NK-92 (cell line): ENCODE measurements around the gene ITPK1.

ENCODE experiments used
- DNase-seq: peaks from one replicate; lab custom pipeline; 2025; ENCODE audit not compliant: unreplicated experiment; lab: John Stamatoyannopoulos, UW

ITPK1 gene

GRCh38 chr14:92940543-92940942 is 175.2 kb downstream of the ITPK1 start:
- no peak for DNase-seq

- DNase-seq, result no peak
Observed at GRCh38 chr14:92939699-92940098, 176.0 kb downstream of the ITPK1 start.

- no peak for DNase-seq
Observed at GRCh38 chr14:92938890-92939671, 176.6 kb downstream of the ITPK1 start.

GRCh38 chr14:92938235-92938875 is 177.4 kb downstream of the ITPK1 start:
- DNase-seq, result no peak

- no peak for DNase-seq
Observed at GRCh38 chr14:92937051-92937937, 178.4 kb downstream of the ITPK1 start.

- DNase-seq, result no peak
Observed at GRCh38 chr14:92936085-92936484, 179.6 kb downstream of the ITPK1 start.

- DNase-seq, result no peak
Observed at GRCh38 chr14:92935446-92935845, 180.3 kb downstream of the ITPK1 start.

GRCh38 chr14:92934196-92935085 is 181.3 kb downstream of the ITPK1 start:
- DNase-seq, result no peak

- DNase-seq, result no peak
Observed at GRCh38 chr14:92933481-92933880, 182.2 kb downstream of the ITPK1 start.

- DNase-seq, result no peak
Observed at GRCh38 chr14:92932448-92933395, 183.0 kb downstream of the ITPK1 start.

- no peak for DNase-seq
Observed at GRCh38 chr14:92931681-92932447, 183.9 kb downstream of the ITPK1 start.

GRCh38 chr14:92930737-92931602 is 184.8 kb downstream of the ITPK1 start:
- DNase-seq, result no peak

- DNase-seq, result no peak
Observed at GRCh38 chr14:92929689-92930608, 185.8 kb downstream of the ITPK1 start.

- no peak for DNase-seq
Observed at GRCh38 chr14:92928961-92929688, 186.6 kb downstream of the ITPK1 start.

- DNase-seq, result no peak
Observed at GRCh38 chr14:92928258-92928629, 187.5 kb downstream of the ITPK1 start.
